Measurements from ENCODE around the gene DDX51.

DDX51 gene

GRCh38 chr12:132190012-132190755 lies 46.1 kb upstream of the DDX51 start:
- Histone ChIP-seq H3K4me3 (ENCODE audit: low read depth, low read length) (peak overlapping the region; percentile 61), H3K36me3 (ENCODE audit: control insufficient read depth, insufficient read depth, low read length) (no peaks in the 10 kb centered on the region), H3K27me3 (ENCODE audit: control insufficient read depth, insufficient read depth, low read length) (no peaks in the 10 kb centered on the region), H3K27ac (peak overlapping the region; percentile 78), H3K9ac (peak overlapping the region; percentile 72), H3K79me2 (no peaks in the 10 kb centered on the region), H3K4me1 (peaks cover 7% of the 10 kb centered on the region), H3K9me3 (ENCODE audit: control insufficient read depth, low read length) (no peaks in the 10 kb centered on the region), H3K4me2 (ENCODE audit: low read length) (peak overlapping the region; percentile 97), H2AFZ (peak overlapping the region; percentile 96)
- TF ChIP-seq, protein P1, sequence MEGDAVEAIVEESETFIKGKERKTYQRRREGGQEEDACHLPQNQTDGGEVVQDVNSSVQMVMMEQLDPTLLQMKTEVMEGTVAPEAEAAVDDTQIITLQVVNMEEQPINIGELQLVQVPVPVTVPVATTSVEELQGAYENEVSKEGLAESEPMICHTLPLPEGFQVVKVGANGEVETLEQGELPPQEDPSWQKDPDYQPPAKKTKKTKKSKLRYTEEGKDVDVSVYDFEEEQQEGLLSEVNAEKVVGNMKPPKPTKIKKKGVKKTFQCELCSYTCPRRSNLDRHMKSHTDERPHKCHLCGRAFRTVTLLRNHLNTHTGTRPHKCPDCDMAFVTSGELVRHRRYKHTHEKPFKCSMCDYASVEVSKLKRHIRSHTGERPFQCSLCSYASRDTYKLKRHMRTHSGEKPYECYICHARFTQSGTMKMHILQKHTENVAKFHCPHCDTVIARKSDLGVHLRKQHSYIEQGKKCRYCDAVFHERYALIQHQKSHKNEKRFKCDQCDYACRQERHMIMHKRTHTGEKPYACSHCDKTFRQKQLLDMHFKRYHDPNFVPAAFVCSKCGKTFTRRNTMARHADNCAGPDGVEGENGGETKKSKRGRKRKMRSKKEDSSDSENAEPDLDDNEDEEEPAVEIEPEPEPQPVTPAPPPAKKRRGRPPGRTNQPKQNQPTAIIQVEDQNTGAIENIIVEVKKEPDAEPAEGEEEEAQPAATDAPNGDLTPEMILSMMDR (IDR thresholded peaks at IDR 0.05): no peak

DNA sequence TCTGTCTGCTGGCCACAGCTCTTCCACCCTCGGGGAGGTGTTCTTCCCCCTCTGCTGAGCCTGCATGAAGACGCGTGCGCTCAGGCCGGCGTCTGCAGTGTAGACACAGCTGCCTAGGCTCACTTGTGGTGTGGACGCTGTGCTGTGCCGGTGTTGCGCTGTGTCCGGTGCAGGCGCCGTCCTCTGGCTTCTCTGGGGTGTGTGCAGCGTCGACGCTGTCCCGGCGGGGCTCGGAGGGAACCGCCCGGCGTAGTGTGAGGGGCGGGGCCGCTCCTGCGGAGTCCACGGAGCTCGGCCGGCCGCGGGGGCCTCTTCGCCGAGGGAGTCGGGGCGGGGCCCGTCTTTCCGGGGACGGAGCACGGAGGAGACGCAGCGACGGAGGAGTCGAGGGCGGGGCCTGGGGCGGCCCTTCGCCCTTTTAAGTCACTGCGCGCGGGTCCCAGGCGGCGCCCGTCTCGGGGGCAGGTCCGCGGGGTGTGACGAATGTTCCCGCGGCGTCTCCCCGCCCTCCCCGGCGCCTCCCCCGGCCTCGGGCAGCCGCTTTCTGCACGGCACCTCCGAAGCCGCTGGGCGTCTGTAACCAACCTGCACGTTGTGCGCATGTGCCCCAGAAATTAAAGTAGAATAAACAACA lies 45.4 kb upstream of the DDX51 start:
- Histone ChIP-seq H2AFZ (peak overlapping the region; percentile 96), H3K79me2 (no peaks in the 10 kb centered on the region), H3K4me3 (ENCODE audit: low read depth, low read length) (peak overlapping the region; percentile 61), H3K9me3 (ENCODE audit: control insufficient read depth, low read length) (no peaks in the 10 kb centered on the region), H3K9ac (peak overlapping the region; percentile 72), H3K27me3 (ENCODE audit: control insufficient read depth, insufficient read depth, low read length) (no peaks in the 10 kb centered on the region), H3K4me2 (ENCODE audit: low read length) (peak overlapping the region; percentile 97), H3K36me3 (ENCODE audit: control insufficient read depth, insufficient read depth, low read length) (no peaks in the 10 kb centered on the region), H3K4me1 (peaks cover 7% of the 10 kb centered on the region), H3K27ac (peak overlapping the region; percentile 78)
- TF ChIP-seq, protein P1 (IDR thresholded peaks at IDR 0.05): no peak

DNA sequence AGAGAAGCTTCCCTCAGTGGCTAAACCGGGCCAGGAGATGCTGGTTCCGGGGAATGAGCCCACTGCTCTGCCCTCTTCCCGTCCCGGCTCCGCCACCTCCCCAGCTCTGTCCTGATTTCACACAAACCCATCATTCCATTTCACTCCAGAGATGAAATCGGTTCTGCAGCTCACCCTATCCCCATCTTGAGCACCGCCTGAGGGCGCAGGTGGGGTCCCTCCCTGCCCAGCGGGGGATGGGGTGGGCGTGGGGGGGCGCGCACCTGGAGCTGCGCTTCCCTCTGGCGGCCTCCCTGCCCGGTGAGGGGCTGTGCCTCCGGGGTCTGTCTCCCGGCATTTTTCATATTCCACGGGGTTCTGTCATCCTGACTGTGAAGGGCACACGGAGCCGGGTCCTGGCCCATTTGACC lies 44.8 kb upstream of the DDX51 start:
- H3K4me3 ChIP-seq (ENCODE audit: low read depth, low read length): peak overlapping the region; percentile 61
- H3K27me3 ChIP-seq (ENCODE audit: control insufficient read depth, insufficient read depth, low read length): no peaks in the 10 kb centered on the region
- H3K27ac ChIP-seq: peak overlapping the region; percentile 78
- peaks cover 7% of the 10 kb centered on the region for H3K4me1 ChIP-seq
- H3K79me2 ChIP-seq: no peaks in the 10 kb centered on the region
- H3K36me3 ChIP-seq (ENCODE audit: control insufficient read depth, insufficient read depth, low read length): no peaks in the 10 kb centered on the region
- no peak overlapping the region for H3K9ac ChIP-seq
- H3K4me2 ChIP-seq (ENCODE audit: low read length): peak overlapping the region; percentile 97
- no peaks in the 10 kb centered on the region for H3K9me3 ChIP-seq (ENCODE audit: control insufficient read depth, low read length)
- H2AFZ ChIP-seq: peak overlapping the region; percentile 96
- TF ChIP-seq, protein P1 (IDR thresholded peaks at IDR 0.05): no peak

- TF ChIP-seq, protein P1 (IDR thresholded peaks at IDR 0.05): no peak
- peaks cover 7% of the 10 kb centered on the region for H3K4me1 ChIP-seq
- H3K27me3 ChIP-seq (ENCODE audit: control insufficient read depth, insufficient read depth, low read length): no peaks in the 10 kb centered on the region
- H3K9me3 ChIP-seq (ENCODE audit: control insufficient read depth, low read length): no peaks in the 10 kb centered on the region
- H3K36me3 ChIP-seq (ENCODE audit: control insufficient read depth, insufficient read depth, low read length): no peaks in the 10 kb centered on the region
- no peak overlapping the region for H3K4me3 ChIP-seq (ENCODE audit: low read depth, low read length)
- H3K9ac ChIP-seq: no peak overlapping the region
- H2AFZ ChIP-seq: no peak overlapping the region
- H3K27ac ChIP-seq: no peak overlapping the region
- H3K4me2 ChIP-seq (ENCODE audit: low read length): no peak overlapping the region
- H3K79me2 ChIP-seq: no peaks in the 10 kb centered on the region
These were observed 44.4 kb upstream of the DDX51 start for GRCh38 chr12:132188451-132188901.

Data from parathyroid adenoma (tissue), 2 donors.